Measurements from ENCODE around the gene TENM4.

DNA sequence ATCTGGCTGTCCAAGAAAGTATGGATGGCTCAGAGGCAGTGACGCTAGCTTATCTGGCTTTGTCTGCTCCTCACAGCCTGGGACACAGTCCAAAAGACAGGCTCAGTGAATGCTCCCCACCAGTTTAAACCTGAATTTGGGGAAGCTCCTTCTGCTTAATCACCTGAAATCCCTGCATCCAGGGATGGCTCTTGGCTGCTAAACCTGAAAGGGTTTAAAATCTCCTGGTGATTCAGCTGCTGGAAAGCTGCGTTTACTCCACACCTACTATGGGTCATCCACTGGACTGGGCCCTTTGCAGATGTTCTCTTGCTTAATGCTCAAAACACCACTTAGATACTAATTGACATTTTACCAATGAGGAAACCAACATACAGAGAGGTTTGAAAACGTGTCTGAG lies 564.2 kb downstream of the TENM4 start:
- TF ChIP-seq, protein P1, sequence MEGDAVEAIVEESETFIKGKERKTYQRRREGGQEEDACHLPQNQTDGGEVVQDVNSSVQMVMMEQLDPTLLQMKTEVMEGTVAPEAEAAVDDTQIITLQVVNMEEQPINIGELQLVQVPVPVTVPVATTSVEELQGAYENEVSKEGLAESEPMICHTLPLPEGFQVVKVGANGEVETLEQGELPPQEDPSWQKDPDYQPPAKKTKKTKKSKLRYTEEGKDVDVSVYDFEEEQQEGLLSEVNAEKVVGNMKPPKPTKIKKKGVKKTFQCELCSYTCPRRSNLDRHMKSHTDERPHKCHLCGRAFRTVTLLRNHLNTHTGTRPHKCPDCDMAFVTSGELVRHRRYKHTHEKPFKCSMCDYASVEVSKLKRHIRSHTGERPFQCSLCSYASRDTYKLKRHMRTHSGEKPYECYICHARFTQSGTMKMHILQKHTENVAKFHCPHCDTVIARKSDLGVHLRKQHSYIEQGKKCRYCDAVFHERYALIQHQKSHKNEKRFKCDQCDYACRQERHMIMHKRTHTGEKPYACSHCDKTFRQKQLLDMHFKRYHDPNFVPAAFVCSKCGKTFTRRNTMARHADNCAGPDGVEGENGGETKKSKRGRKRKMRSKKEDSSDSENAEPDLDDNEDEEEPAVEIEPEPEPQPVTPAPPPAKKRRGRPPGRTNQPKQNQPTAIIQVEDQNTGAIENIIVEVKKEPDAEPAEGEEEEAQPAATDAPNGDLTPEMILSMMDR (IDR thresholded peaks at IDR 0.05), result no peak
- TF ChIP-seq POLR2A (IDR thresholded peaks at IDR 0.05), result no peak

Measured in uterus (tissue), 2 donors.